Heart left ventricle (tissue), 13 donors: Measurements from ENCODE around the gene SLC66A1.

ENCODE experiments used
- CTCF ChIP-seq, 12 donors: fragments of 200-600 bp; sonication (generic) in 4 of 12; IDR thresholded peaks; one replicate each; pipeline versions ENCODE4 v1.5.0 to v1.8.0; 2018 to 2022; ENCODE audit warnings: antibody characterized with exemption in 12 of 12, mild to moderate bottlenecking in 5 of 12
- POLR2A ChIP-seq, 2 donors: fragments of 450-650 bp; IDR thresholded peaks; one replicate each; pipeline ENCODE4 v1.6.1; 2017; ENCODE audit warnings: antibody characterized with exemption in 2 of 2, mild to moderate bottlenecking in 2 of 2, moderate library complexity in 2 of 2
- donor health status: ischemic (EF 13 %, LVEDD 7.1; RV severe dilation, severe dysfunction).
- donor health status: DM: no; HTN: yes; CAD: no.
- donor health status: DM: no; HTN: no; CAD: no.
- donor health status: ischemic (EF 25% LVEDD 6.9; RV normal size, moderate dysfunction).
- donor health status: ischemic (EF 25% LVEDD 5.7; RV mildly dilated, moderate dysfunction).
- donor health status: ischemic (EF 35%, LVEDD 5.7; RV mildly dilated, moderate dysfunction).
- donor health status: nonischemic (EF 11% LVEDD 7.7; RV severe dilation, severe dysfunction).
- donor health status: DM: yes; HTN: yes; CAD: no.
- donor health status: PGD.
- donor health status: ischemic (EF 29% LVEDD 5.4; RV normal size, mild dysfunction).
- donor health status: nonischemic (EF 23%, LVEDD 6.1; RV moderate dilation, normal function).

GRCh38 chr1:19313961-19314882 lies 2.1 kb downstream of the SLC66A1 start:
- TF ChIP-seq CTCF (IDR thresholded peaks at IDR 0.05), result no peak
- TF ChIP-seq POLR2A (IDR thresholded peaks at IDR 0.05), result no peak
